ENCODE results near the gene AHNAK.
A peak's percentile ranks its signal among the peaks of the same experiment; 100 is the strongest.
"Not testable (repeated sequence)": the region's sequence is repeated elsewhere in the genome, so short reads cannot be mapped to it uniquely, and the experiment has no call there.

Gene AHNAK

DNA sequence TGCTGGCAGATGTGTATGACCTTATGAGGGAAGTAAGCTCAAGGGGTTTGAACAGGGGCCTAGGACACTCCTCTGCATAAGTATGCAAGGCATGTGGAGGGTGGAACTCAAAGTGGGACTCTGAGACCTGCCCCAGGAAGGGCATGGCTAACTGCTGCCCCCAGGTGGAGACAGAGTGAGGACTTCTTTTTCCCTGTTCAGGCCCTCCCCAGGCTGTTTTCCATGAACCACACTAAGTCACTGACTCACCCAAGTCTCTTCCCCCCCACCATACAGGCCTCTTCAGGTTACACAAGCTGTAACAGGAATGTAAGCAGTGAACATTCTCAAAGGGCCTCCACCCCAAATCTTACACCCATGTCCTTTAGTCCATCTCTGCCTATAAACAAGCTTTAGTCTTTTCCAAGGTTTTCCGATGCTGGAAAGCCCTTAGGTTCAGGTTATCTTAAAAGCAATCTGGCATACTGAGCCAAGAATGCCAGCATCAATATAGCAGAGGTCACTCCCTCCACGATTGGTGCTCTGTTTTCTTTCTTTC, 14.0 kb upstream of the AHNAK start:
- H3K4me3 ChIP-seq (replicated peaks in 1 of 2; ENCODE audit: low read depth in 2 of 2, low read length in 2 of 2) = no peak overlapping the region
- DNase-seq (ENCODE audit: low read depth in 2 of 2) = peak; percentile 98 to 99
- TF ChIP-seq, protein P1, sequence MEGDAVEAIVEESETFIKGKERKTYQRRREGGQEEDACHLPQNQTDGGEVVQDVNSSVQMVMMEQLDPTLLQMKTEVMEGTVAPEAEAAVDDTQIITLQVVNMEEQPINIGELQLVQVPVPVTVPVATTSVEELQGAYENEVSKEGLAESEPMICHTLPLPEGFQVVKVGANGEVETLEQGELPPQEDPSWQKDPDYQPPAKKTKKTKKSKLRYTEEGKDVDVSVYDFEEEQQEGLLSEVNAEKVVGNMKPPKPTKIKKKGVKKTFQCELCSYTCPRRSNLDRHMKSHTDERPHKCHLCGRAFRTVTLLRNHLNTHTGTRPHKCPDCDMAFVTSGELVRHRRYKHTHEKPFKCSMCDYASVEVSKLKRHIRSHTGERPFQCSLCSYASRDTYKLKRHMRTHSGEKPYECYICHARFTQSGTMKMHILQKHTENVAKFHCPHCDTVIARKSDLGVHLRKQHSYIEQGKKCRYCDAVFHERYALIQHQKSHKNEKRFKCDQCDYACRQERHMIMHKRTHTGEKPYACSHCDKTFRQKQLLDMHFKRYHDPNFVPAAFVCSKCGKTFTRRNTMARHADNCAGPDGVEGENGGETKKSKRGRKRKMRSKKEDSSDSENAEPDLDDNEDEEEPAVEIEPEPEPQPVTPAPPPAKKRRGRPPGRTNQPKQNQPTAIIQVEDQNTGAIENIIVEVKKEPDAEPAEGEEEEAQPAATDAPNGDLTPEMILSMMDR (IDR thresholded peaks at IDR 0.05; ENCODE audit: low read depth, low read length) = peak; percentile 88

DNA sequence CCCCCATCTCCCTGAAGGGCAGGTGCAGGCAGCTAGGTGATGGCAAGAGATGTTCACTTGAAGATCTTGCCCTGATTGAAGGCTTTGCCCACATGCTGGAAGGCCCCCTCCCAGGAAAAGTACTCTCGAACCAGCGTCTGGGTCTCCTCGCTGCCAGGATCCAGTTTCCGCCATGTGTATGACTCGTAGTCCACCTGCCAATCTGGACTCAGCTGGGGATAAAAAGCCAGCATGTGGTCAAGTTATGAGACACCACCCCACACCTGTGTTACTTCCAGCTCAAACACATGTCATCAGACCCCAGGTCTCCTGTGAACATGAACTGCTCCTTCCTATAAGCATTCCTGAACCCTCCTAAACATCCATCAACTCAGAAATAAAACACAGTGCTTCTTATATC, 13.0 kb upstream of the AHNAK start:
- not testable (repeated sequence) for H3K4me3 ChIP-seq (replicated peaks in 1 of 2; ENCODE audit: low read depth in 2 of 2, low read length in 2 of 2); DNase-seq (ENCODE audit: low read depth in 2 of 2)

DNA sequence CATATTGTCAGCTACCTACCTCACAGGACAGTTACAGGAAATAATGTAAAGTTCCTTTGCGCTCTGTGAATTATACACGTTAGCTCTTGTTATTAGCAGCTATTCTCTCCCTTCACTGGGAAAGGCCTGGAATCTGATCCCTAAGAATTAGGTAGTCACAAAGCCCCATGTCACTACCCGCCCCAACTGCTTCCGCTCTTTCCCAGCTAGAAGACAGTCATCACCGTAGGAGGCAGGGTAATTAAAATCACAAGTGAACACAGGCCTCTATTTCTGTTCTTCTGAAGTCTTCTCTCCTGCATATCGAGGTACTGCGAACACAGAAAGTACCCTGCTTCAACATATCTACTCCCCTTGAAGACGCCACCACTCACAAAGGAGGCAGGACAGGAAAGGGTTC, 12.6 kb upstream of the AHNAK start:
- no peak overlapping the region for H3K4me3 ChIP-seq (replicated peaks in 1 of 2; ENCODE audit: low read depth in 2 of 2, low read length in 2 of 2)
- TF ChIP-seq, protein P1 (IDR thresholded peaks at IDR 0.05; ENCODE audit: low read depth, low read length) = no peak
- DNase-seq (ENCODE audit: low read depth in 2 of 2) = no peak

DNA sequence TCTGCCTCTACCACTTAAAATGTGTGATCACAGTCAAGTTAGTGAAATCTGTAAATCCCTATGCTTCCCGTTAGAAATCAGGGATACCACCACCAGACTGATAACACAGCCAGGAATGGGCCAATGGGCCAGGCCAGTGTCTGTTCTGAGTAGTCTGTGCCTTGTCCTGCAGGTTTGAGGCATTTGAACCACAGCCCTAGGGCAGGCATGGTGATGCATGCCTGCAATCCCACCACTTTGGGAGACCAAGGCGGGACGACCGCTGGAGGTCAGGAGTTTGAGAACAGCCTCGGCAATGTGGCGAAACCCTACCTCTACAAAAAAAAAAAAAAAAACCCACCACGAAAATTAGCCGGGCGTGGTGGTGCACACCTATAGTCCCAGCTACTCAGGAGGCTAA, 12.1 kb upstream of the AHNAK start:
- TF ChIP-seq, protein P1 (IDR thresholded peaks at IDR 0.05; ENCODE audit: low read depth, low read length) = no peak
- no peak for DNase-seq (ENCODE audit: low read depth in 2 of 2)
- H3K4me3 ChIP-seq (replicated peaks in 1 of 2; ENCODE audit: low read depth in 2 of 2, low read length in 2 of 2) = no peak overlapping the region

DNA sequence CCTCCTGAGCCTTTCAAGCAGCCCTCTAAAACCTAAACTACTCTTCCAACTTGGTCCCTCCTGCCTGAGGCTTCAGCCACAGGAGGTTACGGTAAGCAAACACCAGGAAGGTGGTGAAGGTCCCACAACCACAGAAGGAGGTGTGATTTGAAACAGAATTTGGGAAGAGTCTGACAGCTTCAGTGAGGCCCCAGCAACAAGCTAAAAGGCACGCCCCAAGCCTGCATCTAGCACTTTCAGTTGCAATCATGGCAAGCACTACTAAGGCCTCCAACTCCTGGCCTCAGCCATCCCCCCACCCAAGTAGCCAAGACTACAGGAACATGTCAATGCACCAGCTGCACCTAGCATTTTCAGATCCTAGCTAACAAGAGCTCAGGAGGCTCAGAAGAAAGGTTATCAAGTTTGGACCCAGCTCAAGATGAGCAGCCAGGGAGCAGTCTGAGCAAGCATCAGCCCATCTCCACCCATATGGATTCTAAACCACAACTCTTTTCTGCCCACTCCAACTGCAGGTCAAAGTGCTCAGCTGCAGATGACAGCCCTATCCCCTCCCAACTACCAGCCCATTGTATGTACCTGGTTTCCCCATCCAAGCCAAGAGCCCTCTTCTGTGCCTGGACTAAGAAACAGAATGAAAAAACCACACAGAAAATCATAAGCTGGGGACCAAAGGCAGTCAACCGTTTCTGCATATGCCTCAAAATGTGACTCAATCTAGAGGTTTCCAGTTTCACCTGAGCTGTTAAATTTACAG, 10.4 kb upstream of the AHNAK start:
- TF ChIP-seq, protein P1 (IDR thresholded peaks at IDR 0.05; ENCODE audit: low read depth, low read length) = no peak
- H3K4me3 ChIP-seq (replicated peaks in 1 of 2; ENCODE audit: low read depth in 2 of 2, low read length in 2 of 2) = no peak overlapping the region
- DNase-seq (ENCODE audit: low read depth in 2 of 2) = no peak

DNA sequence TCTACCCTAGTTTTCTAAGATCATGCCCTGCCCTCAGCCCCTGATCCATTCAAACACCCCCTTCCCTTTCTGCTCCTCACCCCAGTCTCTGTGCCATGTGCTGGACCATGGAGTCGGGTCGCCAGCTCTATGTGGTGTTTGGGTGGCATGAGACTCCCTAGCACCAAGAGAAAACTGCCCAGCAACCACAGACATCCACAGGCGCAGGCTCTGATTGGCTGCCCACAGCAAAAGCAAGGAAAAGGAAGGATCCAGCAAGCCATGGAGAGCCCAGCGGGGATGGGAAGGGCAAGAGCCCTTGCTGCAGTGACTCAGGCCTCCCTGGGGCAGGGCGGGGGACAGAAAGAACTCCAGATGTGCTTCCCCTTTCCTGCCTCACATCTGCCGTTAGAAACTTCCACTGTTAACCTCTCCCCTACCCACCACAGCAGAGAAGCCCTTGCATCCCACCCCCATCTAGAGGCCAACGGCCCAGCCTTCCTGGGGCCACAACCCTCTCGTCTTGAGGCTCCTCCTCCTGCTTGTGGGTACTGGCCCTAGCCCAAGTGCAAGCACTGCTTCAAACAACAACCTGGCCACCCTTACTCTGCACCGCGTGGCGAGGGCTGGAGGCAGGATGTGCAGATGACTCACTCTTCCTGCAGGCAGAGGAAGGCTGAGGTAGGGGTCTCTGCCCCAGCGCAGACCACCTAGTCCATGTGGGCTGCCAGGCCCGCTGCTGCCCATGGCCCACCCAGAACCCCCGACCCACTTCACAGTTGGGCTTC, 9.7 kb upstream of the AHNAK start:
- peak; percentile 95 to 96 for DNase-seq (ENCODE audit: low read depth in 2 of 2)
- TF ChIP-seq, protein P1 (IDR thresholded peaks at IDR 0.05; ENCODE audit: low read depth, low read length) = no peak
- peak overlapping the region in 1 of 2 donors; percentile 16 for H3K4me3 ChIP-seq (replicated peaks in 1 of 2; ENCODE audit: low read depth in 2 of 2, low read length in 2 of 2)

DNA sequence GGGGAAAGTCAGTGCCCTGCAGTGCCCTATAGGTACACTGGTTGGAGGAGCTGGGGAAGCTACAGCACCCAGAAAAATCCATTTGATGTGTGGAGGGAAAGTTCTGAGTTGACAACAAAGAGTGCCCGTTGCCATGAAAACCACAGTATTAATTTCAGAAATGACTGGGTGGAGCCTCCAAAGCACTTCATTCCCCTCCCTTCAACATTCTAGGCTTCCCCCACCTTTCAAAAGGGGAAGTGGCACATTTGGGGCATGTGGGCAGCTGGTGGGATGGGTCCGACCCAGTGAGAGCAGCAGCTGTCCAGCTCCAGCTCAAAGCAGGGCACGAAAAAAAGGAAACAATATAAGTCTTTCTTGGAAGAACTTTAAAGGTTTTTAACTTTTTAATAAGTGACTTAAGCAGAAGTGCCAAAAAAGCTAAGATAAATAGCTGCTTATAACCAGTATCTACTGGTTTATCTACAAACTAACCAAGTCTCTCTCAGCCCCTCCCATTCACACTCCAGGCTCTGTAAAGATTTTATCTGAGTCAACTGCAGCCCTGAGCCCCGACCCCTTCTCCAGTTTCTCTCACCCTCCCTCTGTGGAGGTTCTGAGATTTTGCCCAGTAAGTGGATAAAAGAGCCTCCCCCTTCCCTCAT, 9.0 kb upstream of the AHNAK start:
- TF ChIP-seq, protein P1 (IDR thresholded peaks at IDR 0.05; ENCODE audit: low read depth, low read length) = no peak
- peak overlapping the region in 1 of 2 donors; percentile 16 for H3K4me3 ChIP-seq (replicated peaks in 1 of 2; ENCODE audit: low read depth in 2 of 2, low read length in 2 of 2)
- DNase-seq (ENCODE audit: low read depth in 2 of 2) = peak; percentile 35 to 47
